ENCODE data around the gene POLR2A. TPM values are rescaled to one million over a fixed set of nuclear protein-coding genes. Genes with fewer than 3 reads are reported as not detected.

The POLR2A gene
- total and polyA plus RNA-seq, 8 donors = 90.8 to 118 (median 109) TPM

- Histone ChIP-seq H3K4me3 (peak within 1 kb of the TSS; percentile 33 to 50), H3K4me1 (peaks cover 12 to 27% of the 10 kb centered on the region in 2 donors), H3K27me3 (peaks cover 15 to 77% of the 10 kb centered on the region in 2 donors), H3K9me3 (no peaks in the 10 kb centered on the region), H3K27ac (no peak within 1 kb of the TSS), H3K36me3 (no peaks in the 10 kb centered on the region)
- peak in 2 of 4 donors; percentile 81 to 96 for DNase-seq
- TF ChIP-seq CTCF (IDR thresholded peaks at IDR 0.05) = no peak
- ATAC-seq = peak; percentile 96
- intact Hi-C loops (cut with DNase I) = no loop called here
These were observed 39.2 kb upstream of the POLR2A start, which contains the start of gene CHRNB1 for GRCh38 chr17:7444682-7445618. CHRNB1 (plus strand) TSS chr17:7445061; CDS start chr17:7445128, 67 bp downstream.

GRCh38 chr17:7445619-7445968 is 38.6 kb upstream of the POLR2A start:
- Histone ChIP-seq H3K9me3 (no peaks in the 10 kb centered on the region), H3K4me1 (peaks cover 5 to 20% of the 10 kb centered on the region in 2 donors), H3K27me3 (peaks cover 9 to 71% of the 10 kb centered on the region in 2 donors), H3K4me3 (peak overlapping the region; percentile 33 to 50), H3K27ac (no peak overlapping the region), H3K36me3 (no peaks in the 10 kb centered on the region)
- no peak for TF ChIP-seq CTCF (IDR thresholded peaks at IDR 0.05)
- DNase-seq (no peak), ATAC-seq (peak; percentile 63)
- intact Hi-C loops (cut with DNase I) = no loop called here

- intact Hi-C loops (cut with DNase I) = no loop called here
- Histone ChIP-seq H3K9me3 (no peaks in the 10 kb centered on the region), H3K4me3 (no peak overlapping the region), H3K4me1 (peaks cover 3 to 18% of the 10 kb centered on the region in 2 donors), H3K27ac (no peak overlapping the region), H3K27me3 (peaks cover 8 to 48% of the 10 kb centered on the region in 2 donors), H3K36me3 (no peaks in the 10 kb centered on the region)
- DNase-seq = no peak
- TF ChIP-seq CTCF (IDR thresholded peaks at IDR 0.05) = no peak
- no peak for ATAC-seq
These were observed 35.7 kb upstream of the POLR2A start for GRCh38 chr17:7448461-7448860.

- TF ChIP-seq CTCF (IDR thresholded peaks at IDR 0.05) = no peak
- intact Hi-C loops (cut with DNase I) = no loop called here
- no peaks in the 10 kb centered on the region for H3K9me3 ChIP-seq
- ATAC-seq (no peak), DNase-seq (no peak)
- H3K4me1 ChIP-seq = peaks cover 4 to 15% of the 10 kb centered on the region in 2 donors
- H3K27me3 ChIP-seq = no peaks in the 10 kb centered on the region
- peaks cover 4 to 27% of the 10 kb centered on the region in 2 donors for H3K36me3 ChIP-seq
- H3K4me3 ChIP-seq = no peak overlapping the region
- no peak overlapping the region for H3K27ac ChIP-seq
These were observed 24.1 kb upstream of the POLR2A start for GRCh38 chr17:7459961-7460545.
